CD4-positive, alpha-beta memory T cell (primary cell): ENCODE data around the gene FBRSL1. TPM values are rescaled to one million over a fixed set of nuclear protein-coding genes. Genes with fewer than 3 reads are reported as not detected.

Source experiments
- CTCF ChIA-PET: fragments of 350-600 bp; sonication (Branson Sonifier 250); formaldehyde crosslinking; loops from one replicate; lab custom pipeline; 2021; ENCODE audit warnings: inconsistent platforms; ENCODE audit not compliant: partially characterized antibody; lab: Charles Lee
- POLR2A ChIA-PET: fragments of 350-600 bp; sonication (Branson Sonifier 250); formaldehyde crosslinking; loops from one replicate; lab custom pipeline; 2021; ENCODE audit not compliant: partially characterized antibody; lab: Charles Lee
- DNase-seq, 5 donors: peaks; one replicate each; pipeline versions ENCODE4 v3.0.0 to v3.0.0-alpha.2; 2020 to 2022; ENCODE audit warnings: mixed read lengths in 1 of 5
- H3K27ac ChIP-seq: one replicate; pipeline ENCODE4 v1.7.0; 2013; ENCODE audit warnings: low read depth, low read length
- H3K27me3 ChIP-seq: 2 replicates; pipeline ENCODE4 v1.7.0; 2013; ENCODE audit warnings: mild to moderate bottlenecking, low read length, moderate library complexity; ENCODE audit not compliant: insufficient read depth
- H3K36me3 ChIP-seq: 2 replicates; pipeline ENCODE4 v1.7.0; 2013; ENCODE audit warnings: mild to moderate bottlenecking, low read length, moderate library complexity; ENCODE audit not compliant: insufficient read depth
- H3K4me1 ChIP-seq: 2 replicates; pipeline ENCODE4 v1.7.0; 2013; ENCODE audit warnings: mild to moderate bottlenecking, low read length, moderate library complexity; ENCODE audit not compliant: insufficient read depth
- H3K4me3 ChIP-seq, 2 donors: one replicate each; pipeline ENCODE4 v1.7.0; 2013; ENCODE audit warnings: low read length in 2 of 2, mild to moderate bottlenecking in 1 of 2
- H3K9me3 ChIP-seq, 2 donors: one replicate each; pipeline ENCODE4 v1.7.0; 2013; ENCODE audit warnings: low read length in 2 of 2, control low read depth in 1 of 2; ENCODE audit not compliant: control insufficient read depth in 1 of 2
- H3K27ac Mint-ChIP-seq, 7 donors: one replicate each; pipeline ENCODE4 v1.8.0; 2020 to 2021; ENCODE audit warnings: mixed read lengths in 7 of 7, mild to moderate bottlenecking in 6 of 7, inconsistent platforms in 3 of 7, moderate library complexity in 3 of 7
- H3K27me3 Mint-ChIP-seq, 2 donors: one replicate each; pipeline ENCODE4 v1.8.0; 2020 to 2021; ENCODE audit warnings: mixed read lengths in 2 of 2
- H3K36me3 Mint-ChIP-seq, 2 donors: one replicate each; pipeline ENCODE4 v1.8.0; 2020 to 2021; ENCODE audit warnings: mixed read lengths in 2 of 2, inconsistent platforms in 1 of 2, mild to moderate bottlenecking in 1 of 2
- H3K4me1 Mint-ChIP-seq, 4 donors: one replicate each; pipeline ENCODE4 v1.8.0; 2020 to 2021; ENCODE audit warnings: mixed read lengths in 4 of 4, mild to moderate bottlenecking in 1 of 4
- H3K4me3 Mint-ChIP-seq, 8 donors: one replicate each; pipeline ENCODE4 v1.8.0; 2020 to 2021; ENCODE audit warnings: mixed read lengths in 8 of 8, mild to moderate bottlenecking in 7 of 8, moderate library complexity in 6 of 8, inconsistent platforms in 3 of 8
- H3K9me3 Mint-ChIP-seq, 8 donors: one replicate each; pipeline ENCODE4 v1.8.0; 2020 to 2021; ENCODE audit warnings: mixed read lengths in 8 of 8, mild to moderate bottlenecking in 5 of 8, inconsistent platforms in 3 of 8, moderate library complexity in 1 of 8
- intact Hi-C: fragments of 100-400 bp; cut with micrococcal nuclease; formaldehyde crosslinking; loops from one replicate; pipeline ENCODE4 v1.15.1; 2023
- polyA plus RNA-seq, 2 donors: library from polyadenylated mRNA; unstranded; fragments of 300-500 nt; fragmentation: Illumina TruSeq; gene quantifications; one replicate each; pipeline ENCODE4 v1.2.3, GENCODE V29; 2021
- total RNA-seq, 2 experiments: library from RNA; stranded (reverse); gene quantifications; one replicate each; pipeline ENCODE4 v1.2.3, GENCODE V29; 2021

The FBRSL1 gene
- total and polyA plus RNA-seq, 4 experiments from 2014 or later: 3.1 to 101 (median 97.3) TPM; not detected in 1

GRCh38 chr12:132483612-132484011 is 6.3 kb upstream of the FBRSL1 start:
- Mint-ChIP-seq H3K36me3 (peaks cover 0 to 1% of the 10 kb centered on the region in 2 donors), H3K4me1 (peaks cover 14 to 46% (median 24%) of the 10 kb centered on the region in 4 donors), H3K27me3 (no peaks in the 10 kb centered on the region), H3K9me3 (no peaks in the 10 kb centered on the region), H3K27ac (no peak overlapping the region), H3K4me3 (no peak overlapping the region)
- peak in 1 of 5 donors; percentile 16 for DNase-seq
- intact Hi-C loops: no loop called here
- Histone ChIP-seq H3K9me3 (no peaks in the 10 kb centered on the region), H3K36me3 (no peaks in the 10 kb centered on the region), H3K4me1 (peaks cover 13% of the 10 kb centered on the region), H3K27ac (no peak overlapping the region), H3K27me3 (no peaks in the 10 kb centered on the region), H3K4me3 (no peak overlapping the region)
- ChIA-PET POLR2A (interaction anchor here (1.5 kb wide), 1 partner anchor 52 kb away, joined by 5 read pairs; no protein-coding TSS in a partner anchor), CTCF (no interaction called here)

- Mint-ChIP-seq H3K27me3 (no peaks in the 10 kb centered on the region), H3K4me1 (peaks cover 16 to 43% (median 27%) of the 10 kb centered on the region in 4 donors), H3K4me3 (no peak overlapping the region), H3K27ac (peak overlapping the region in 1 of 7 donors; percentile 25), H3K9me3 (no peaks in the 10 kb centered on the region), H3K36me3 (peaks cover 0 to 1% of the 10 kb centered on the region in 2 donors)
- H3K4me3 ChIP-seq: no peak overlapping the region
- ChIA-PET CTCF (no interaction called here), POLR2A (interaction anchor here (1.5 kb wide), 1 partner anchor 52 kb away, joined by 5 read pairs; no protein-coding TSS in a partner anchor)
- H3K9me3 ChIP-seq: no peaks in the 10 kb centered on the region
- H3K36me3 ChIP-seq: no peaks in the 10 kb centered on the region
- no peak for DNase-seq
- no peak overlapping the region for H3K27ac ChIP-seq
- H3K27me3 ChIP-seq: no peaks in the 10 kb centered on the region
- H3K4me1 ChIP-seq: peaks cover 14% of the 10 kb centered on the region
- intact Hi-C loops: no loop called here
These were observed 5.6 kb upstream of the FBRSL1 start for GRCh38 chr12:132484183-132484890.

GRCh38 chr12:132484891-132485441 is 5.0 kb upstream of the FBRSL1 start:
- no peak for DNase-seq
- Mint-ChIP-seq H3K36me3 (peaks cover 0 to 1% of the 10 kb centered on the region in 2 donors), H3K27ac (peak overlapping the region in 1 of 7 donors; percentile 25), H3K9me3 (no peaks in the 10 kb centered on the region), H3K4me3 (peak overlapping the region in 1 of 8 donors; percentile 29), H3K27me3 (no peaks in the 10 kb centered on the region), H3K4me1 (peaks cover 16 to 39% (median 27%) of the 10 kb centered on the region in 4 donors)
- Histone ChIP-seq H3K9me3 (no peaks in the 10 kb centered on the region), H3K4me1 (peaks cover 14% of the 10 kb centered on the region), H3K27me3 (no peaks in the 10 kb centered on the region), H3K4me3 (no peak overlapping the region), H3K36me3 (no peaks in the 10 kb centered on the region), H3K27ac (no peak overlapping the region)
- ChIA-PET POLR2A (interaction anchor here (1.5 kb wide), 1 partner anchor 53 kb away, joined by 5 read pairs; no protein-coding TSS in a partner anchor), CTCF (no interaction called here)
- intact Hi-C loops: no loop called here

GRCh38 chr12:132485619-132486018 is 4.3 kb upstream of the FBRSL1 start:
- POLR2A ChIA-PET: interaction anchor here (0.6 to 1.2 kb wide), 3 partner anchors 38 to 557 kb away, joined by 3 to 7 read pairs (median 3); no protein-coding TSS in a partner anchor
- no peak overlapping the region for H3K4me3 Mint-ChIP-seq
- CTCF ChIA-PET: interaction anchor here (1.0 to 1.4 kb wide), 2 partner anchors 38 to 76 kb away, joined by 3 to 4 read pairs; no protein-coding TSS in a partner anchor

GRCh38 chr12:132486168-132486567 is 3.8 kb upstream of the FBRSL1 start:
- no peaks in the 10 kb centered on the region for H3K9me3 Mint-ChIP-seq
- H3K4me1 Mint-ChIP-seq: peaks cover 16 to 41% (median 29%) of the 10 kb centered on the region in 4 donors
- Histone ChIP-seq H3K27ac (no peak overlapping the region), H3K36me3 (no peaks in the 10 kb centered on the region), H3K4me1 (peaks cover 17% of the 10 kb centered on the region), H3K9me3 (no peaks in the 10 kb centered on the region), H3K27me3 (no peaks in the 10 kb centered on the region), H3K4me3 (no peak overlapping the region)
- no peaks in the 10 kb centered on the region for H3K27me3 Mint-ChIP-seq
- peak in 1 of 5 donors; percentile 21 for DNase-seq
- intact Hi-C loops: no loop called here
- H3K4me3 Mint-ChIP-seq: peak overlapping the region in 3 of 8 donors; percentile 0 to 57 (median 35)
- peak overlapping the region in 3 of 7 donors; percentile 10 to 92 (median 42) for H3K27ac Mint-ChIP-seq
- H3K36me3 Mint-ChIP-seq: peaks cover 0 to 4% of the 10 kb centered on the region in 2 donors
- ChIA-PET POLR2A (interaction anchor here (0.6 to 4.5 kb wide), 6 partner anchors 8 to 558 kb away, joined by 3 to 70 read pairs (median 6); no protein-coding TSS in a partner anchor), CTCF (interaction anchor here (1.0 to 1.4 kb wide), 2 partner anchors 39 to 75 kb away, joined by 3 to 4 read pairs; no protein-coding TSS in a partner anchor)

More at GRCh38 chr12:132485619-132486018, 4.3 kb upstream of the FBRSL1 start:
- peaks cover 14% of the 10 kb centered on the region for H3K4me1 ChIP-seq
- Mint-ChIP-seq H3K9me3 (no peaks in the 10 kb centered on the region), H3K27me3 (no peaks in the 10 kb centered on the region), H3K36me3 (peaks cover 0 to 1% of the 10 kb centered on the region in 2 donors), H3K27ac (peak overlapping the region in 4 of 7 donors; percentile 10 to 92 (median 42)), H3K4me1 (peaks cover 16 to 39% (median 27%) of the 10 kb centered on the region in 4 donors)
- no peaks in the 10 kb centered on the region for H3K27me3 ChIP-seq
- intact Hi-C loops: no loop called here
- H3K36me3 ChIP-seq: no peaks in the 10 kb centered on the region
- no peak overlapping the region for H3K27ac ChIP-seq
- H3K9me3 ChIP-seq: no peaks in the 10 kb centered on the region
- no peak for DNase-seq
- no peak overlapping the region for H3K4me3 ChIP-seq

GRCh38 chr12:132486576-132486975 is 3.4 kb upstream of the FBRSL1 start:
- Mint-ChIP-seq H3K4me3 (no peak overlapping the region), H3K27ac (peak overlapping the region in 2 of 7 donors; percentile 81 to 92), H3K4me1 (peaks cover 18 to 44% (median 31%) of the 10 kb centered on the region in 4 donors), H3K36me3 (peaks cover 0 to 6% of the 10 kb centered on the region in 2 donors), H3K9me3 (no peaks in the 10 kb centered on the region), H3K27me3 (no peaks in the 10 kb centered on the region)
- H3K4me3 ChIP-seq: no peak overlapping the region
- CTCF ChIA-PET: interaction anchor here (1.0 to 1.4 kb wide), 2 partner anchors 39 to 75 kb away, joined by 3 to 4 read pairs; no protein-coding TSS in a partner anchor
- no peak overlapping the region for H3K27ac ChIP-seq
- no peaks in the 10 kb centered on the region for H3K36me3 ChIP-seq
- DNase-seq: peak in 1 of 5 donors; percentile 29
- H3K9me3 ChIP-seq: no peaks in the 10 kb centered on the region
- peaks cover 21% of the 10 kb centered on the region for H3K4me1 ChIP-seq
- POLR2A ChIA-PET: interaction anchor here (0.6 to 4.5 kb wide), 5 partner anchors 9 to 56 kb away, joined by 3 to 70 read pairs (median 7); no protein-coding TSS in a partner anchor
- no peaks in the 10 kb centered on the region for H3K27me3 ChIP-seq
- intact Hi-C loops: no loop called here
